ENCODE data around the gene ACIN1. TPM values are rescaled to one million over a fixed set of nuclear protein-coding genes. Genes with fewer than 3 reads are reported as not detected.

ACIN1 gene
- total RNA-seq, 1 experiment from 2014 or later: 171 TPM

DNA sequence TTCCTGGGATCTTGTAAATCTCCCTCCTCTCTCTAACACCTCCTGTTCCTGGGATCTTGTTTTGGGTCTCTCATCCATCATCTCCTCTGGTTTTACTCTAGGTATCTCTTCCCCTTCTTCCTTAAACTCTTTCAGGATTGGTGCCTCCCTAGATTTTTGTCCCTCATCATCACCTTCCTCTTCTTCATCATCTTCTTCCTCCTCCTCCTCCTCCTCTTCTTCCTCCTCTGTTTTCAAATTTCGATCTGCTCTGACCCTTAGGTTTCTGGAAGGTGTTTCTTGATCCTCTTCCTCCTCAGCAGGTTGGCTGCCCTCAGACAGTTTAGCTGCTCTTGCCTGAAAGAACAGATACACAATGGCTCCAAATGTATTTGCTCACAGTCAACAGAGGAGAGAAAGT is 14.5 kb downstream of the ACIN1 start:
- intact Hi-C loops (cut with micrococcal nuclease; ENCODE audit: unreplicated experiment): no loop called here
- Histone ChIP-seq H3K79me2 (ENCODE audit: low read depth) (peaks cover 11% of the 10 kb centered on the region; the same call in 1 of the 2 replicates), H3K9me3 (ENCODE audit: insufficient read depth, low read depth) (no peaks in the 10 kb centered on the region), H4K20me1 (ENCODE audit: insufficient read depth) (no peaks in the 10 kb centered on the region), H3F3A (ENCODE audit: insufficient read depth, low read depth) (peaks cover 52% of the 10 kb centered on the region), H3K4me1 (replicated peaks; ENCODE audit: insufficient read depth) (peaks cover 52% of the 10 kb centered on the region), H3K36me3 (ENCODE audit: low read depth) (peaks cover 37% of the 10 kb centered on the region), H3K4me3 (no peak overlapping the region), H3K9me2 (ENCODE audit: insufficient read depth) (no peaks in the 10 kb centered on the region), H3K27me3 (ENCODE audit: insufficient read depth, low read depth) (no peaks in the 10 kb centered on the region), H2AFZ (no peak overlapping the region), H3K4me2 (no peak overlapping the region), H3K27ac (peak overlapping the region; percentile 96)
- ChIA-PET CTCF (no interaction called here), POLR2A (ENCODE audit: unreplicated experiment) (no interaction called here)
- DNase-seq: no peak
- TSS peak; percentile 72 for BruUV-seq (replicated peaks)
- TF ChIP-seq, protein P1, sequence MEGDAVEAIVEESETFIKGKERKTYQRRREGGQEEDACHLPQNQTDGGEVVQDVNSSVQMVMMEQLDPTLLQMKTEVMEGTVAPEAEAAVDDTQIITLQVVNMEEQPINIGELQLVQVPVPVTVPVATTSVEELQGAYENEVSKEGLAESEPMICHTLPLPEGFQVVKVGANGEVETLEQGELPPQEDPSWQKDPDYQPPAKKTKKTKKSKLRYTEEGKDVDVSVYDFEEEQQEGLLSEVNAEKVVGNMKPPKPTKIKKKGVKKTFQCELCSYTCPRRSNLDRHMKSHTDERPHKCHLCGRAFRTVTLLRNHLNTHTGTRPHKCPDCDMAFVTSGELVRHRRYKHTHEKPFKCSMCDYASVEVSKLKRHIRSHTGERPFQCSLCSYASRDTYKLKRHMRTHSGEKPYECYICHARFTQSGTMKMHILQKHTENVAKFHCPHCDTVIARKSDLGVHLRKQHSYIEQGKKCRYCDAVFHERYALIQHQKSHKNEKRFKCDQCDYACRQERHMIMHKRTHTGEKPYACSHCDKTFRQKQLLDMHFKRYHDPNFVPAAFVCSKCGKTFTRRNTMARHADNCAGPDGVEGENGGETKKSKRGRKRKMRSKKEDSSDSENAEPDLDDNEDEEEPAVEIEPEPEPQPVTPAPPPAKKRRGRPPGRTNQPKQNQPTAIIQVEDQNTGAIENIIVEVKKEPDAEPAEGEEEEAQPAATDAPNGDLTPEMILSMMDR (conservative IDR thresholded peaks at IDR 0.05): no peak
- TF ChIP-seq EZH2 (IDR thresholded peaks at IDR 0.05; ENCODE audit: low read depth): no peak

DNA sequence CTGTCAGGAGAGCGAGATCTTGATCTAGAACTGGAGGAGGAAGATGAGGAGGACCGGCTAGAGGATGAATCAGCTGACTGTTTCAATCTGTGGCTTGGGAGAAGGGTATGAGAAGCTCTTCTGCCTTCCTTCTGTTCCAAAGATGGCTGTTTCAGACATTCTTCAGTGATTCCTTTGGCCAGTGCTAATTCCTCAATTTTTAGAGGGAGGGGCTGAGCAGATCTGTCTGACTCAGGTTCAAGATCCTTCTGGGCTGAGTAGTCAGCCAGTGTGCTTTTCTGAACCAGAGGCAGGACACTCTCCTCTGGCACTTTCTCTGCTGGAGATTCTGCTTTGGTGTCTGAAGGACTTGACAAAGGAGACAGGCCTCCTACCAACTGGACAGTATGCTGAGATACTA is 15.2 kb downstream of the ACIN1 start:
- no TSS peak for BruUV-seq (replicated peaks)
- Histone ChIP-seq H3K4me3 (no peak overlapping the region), H3K36me3 (ENCODE audit: low read depth) (peaks cover 33% of the 10 kb centered on the region), H3K9me3 (ENCODE audit: insufficient read depth, low read depth) (no peaks in the 10 kb centered on the region), H2AFZ (no peak overlapping the region), H3K79me2 (ENCODE audit: low read depth) (peaks cover 18% of the 10 kb centered on the region; the same call in 1 of the 2 replicates), H3K27ac (peak overlapping the region; percentile 96), H3K4me1 (replicated peaks; ENCODE audit: insufficient read depth) (peaks cover 53% of the 10 kb centered on the region), H4K20me1 (ENCODE audit: insufficient read depth) (no peaks in the 10 kb centered on the region), H3K4me2 (no peak overlapping the region), H3K9me2 (ENCODE audit: insufficient read depth) (no peaks in the 10 kb centered on the region), H3K27me3 (ENCODE audit: insufficient read depth, low read depth) (no peaks in the 10 kb centered on the region), H3F3A (ENCODE audit: insufficient read depth, low read depth) (peaks cover 52% of the 10 kb centered on the region)
- intact Hi-C loops (cut with micrococcal nuclease; ENCODE audit: unreplicated experiment): loop anchor here (2.0 to 10.0 kb wide), 2 partner anchors 15 to 225 kb away; partner anchors contain the start of genes ACIN1, BCL2L2, C14orf119 and PPP1R3E
- POLR2A ChIA-PET (ENCODE audit: unreplicated experiment): no interaction called here
- no peak for DNase-seq
- no peak for TF ChIP-seq EZH2 (IDR thresholded peaks at IDR 0.05; ENCODE audit: low read depth)
- TF ChIP-seq, protein P1 (conservative IDR thresholded peaks at IDR 0.05): no peak
- CTCF ChIA-PET: no interaction called here

DNA sequence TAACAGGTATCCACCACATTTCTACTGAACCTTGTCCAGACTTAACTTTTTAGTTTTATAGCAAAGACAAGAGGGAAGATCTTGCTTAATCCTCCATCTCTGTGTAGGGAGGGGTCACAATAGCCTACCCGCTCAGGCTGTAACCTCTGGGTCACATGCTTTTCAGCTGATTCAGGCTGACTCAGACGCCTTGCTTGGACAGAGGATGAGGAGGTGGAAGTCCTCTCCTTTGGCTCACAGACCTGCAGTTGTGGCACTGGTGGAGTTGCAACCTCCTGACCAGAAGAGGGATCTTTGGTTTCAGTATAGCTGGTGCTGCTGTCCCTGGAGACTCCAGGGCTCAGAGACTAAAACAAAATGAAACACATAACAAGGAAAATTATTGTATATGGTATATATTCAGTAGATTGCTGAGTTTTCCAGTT is 16.2 kb downstream of the ACIN1 start:
- Histone ChIP-seq H3K36me3 (ENCODE audit: low read depth) (peaks cover 33% of the 10 kb centered on the region), H3F3A (ENCODE audit: insufficient read depth, low read depth) (peaks cover 52% of the 10 kb centered on the region), H3K4me2 (peak overlapping the region; percentile 56), H3K4me3 (no peak overlapping the region), H2AFZ (no peak overlapping the region), H3K9me3 (ENCODE audit: insufficient read depth, low read depth) (no peaks in the 10 kb centered on the region), H3K27ac (peak overlapping the region; percentile 96), H3K4me1 (replicated peaks; ENCODE audit: insufficient read depth) (peaks cover 53% of the 10 kb centered on the region), H3K27me3 (ENCODE audit: insufficient read depth, low read depth) (no peaks in the 10 kb centered on the region), H4K20me1 (ENCODE audit: insufficient read depth) (no peaks in the 10 kb centered on the region), H3K79me2 (ENCODE audit: low read depth) (peaks cover 20% of the 10 kb centered on the region; the same call in 1 of the 2 replicates), H3K9me2 (ENCODE audit: insufficient read depth) (no peaks in the 10 kb centered on the region)
- ChIA-PET POLR2A (ENCODE audit: unreplicated experiment) (interaction anchor here (1.0 kb wide), 2 partner anchors 17 to 205 kb away, joined by 5 to 6 read pairs; no protein-coding TSS in a partner anchor), CTCF (interaction anchor here (0.6 to 2.8 kb wide), 3 partner anchors 10 to 92 kb away, joined by 3 to 15 read pairs (median 4); no protein-coding TSS in a partner anchor)
- TF ChIP-seq, protein P1 (conservative IDR thresholded peaks at IDR 0.05): no peak
- no peak for TF ChIP-seq EZH2 (IDR thresholded peaks at IDR 0.05; ENCODE audit: low read depth)
- BruUV-seq (replicated peaks): no TSS peak
- intact Hi-C loops (cut with micrococcal nuclease; ENCODE audit: unreplicated experiment): loop anchor here (2.0 to 10.0 kb wide), 2 partner anchors 16 to 226 kb away; partner anchors contain the start of genes ACIN1, BCL2L2, C14orf119 and PPP1R3E
- peak; percentile 77 to 96 for DNase-seq
